ENCODE data around the gene CDC7. TPM values are rescaled to one million over a fixed set of nuclear protein-coding genes. Genes with fewer than 3 reads are reported as not detected.
A peak's percentile ranks its signal among the peaks of the same experiment; 100 is the strongest.

Gene CDC7
- total RNA-seq, 1 donor from 2014 or later: 64.8 TPM

- Mint-ChIP-seq H3K27me3 (ENCODE audit: low read depth) (no peaks in the 10 kb centered on the region), H3K4me3 (no peak overlapping the region), H3K4me1 (peaks cover 20% of the 10 kb centered on the region), H3K27ac (ENCODE audit: unreplicated experiment) (no peak overlapping the region), H3K36me3 (ENCODE audit: low read depth) (peaks cover 4% of the 10 kb centered on the region), H3K9me3 (no peaks in the 10 kb centered on the region)
- no peak for DNase-seq (ENCODE audit: low read depth, low spot score)
- TF ChIP-seq, protein P1, sequence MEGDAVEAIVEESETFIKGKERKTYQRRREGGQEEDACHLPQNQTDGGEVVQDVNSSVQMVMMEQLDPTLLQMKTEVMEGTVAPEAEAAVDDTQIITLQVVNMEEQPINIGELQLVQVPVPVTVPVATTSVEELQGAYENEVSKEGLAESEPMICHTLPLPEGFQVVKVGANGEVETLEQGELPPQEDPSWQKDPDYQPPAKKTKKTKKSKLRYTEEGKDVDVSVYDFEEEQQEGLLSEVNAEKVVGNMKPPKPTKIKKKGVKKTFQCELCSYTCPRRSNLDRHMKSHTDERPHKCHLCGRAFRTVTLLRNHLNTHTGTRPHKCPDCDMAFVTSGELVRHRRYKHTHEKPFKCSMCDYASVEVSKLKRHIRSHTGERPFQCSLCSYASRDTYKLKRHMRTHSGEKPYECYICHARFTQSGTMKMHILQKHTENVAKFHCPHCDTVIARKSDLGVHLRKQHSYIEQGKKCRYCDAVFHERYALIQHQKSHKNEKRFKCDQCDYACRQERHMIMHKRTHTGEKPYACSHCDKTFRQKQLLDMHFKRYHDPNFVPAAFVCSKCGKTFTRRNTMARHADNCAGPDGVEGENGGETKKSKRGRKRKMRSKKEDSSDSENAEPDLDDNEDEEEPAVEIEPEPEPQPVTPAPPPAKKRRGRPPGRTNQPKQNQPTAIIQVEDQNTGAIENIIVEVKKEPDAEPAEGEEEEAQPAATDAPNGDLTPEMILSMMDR (conservative IDR thresholded peaks at IDR 0.05): no peak
These were observed 1.3 kb upstream of the CDC7 start for GRCh38 chr1:91499346-91499745.

GRCh38 chr1:91499904-91500755, 521 bp upstream of the CDC7 start:
- H3K4me1 Mint-ChIP-seq: peaks cover 28% of the 10 kb centered on the region
- TF ChIP-seq, protein P1 (conservative IDR thresholded peaks at IDR 0.05): no peak
- H3K9me3 Mint-ChIP-seq: no peaks in the 10 kb centered on the region
- H3K4me3 Mint-ChIP-seq: no peak overlapping the region
- H3K27me3 Mint-ChIP-seq (ENCODE audit: low read depth): no peaks in the 10 kb centered on the region
- peaks cover 4% of the 10 kb centered on the region for H3K36me3 Mint-ChIP-seq (ENCODE audit: low read depth)
- no peak overlapping the region for H3K27ac Mint-ChIP-seq (ENCODE audit: unreplicated experiment)
- no peak for DNase-seq (ENCODE audit: low read depth, low spot score)

DNA sequence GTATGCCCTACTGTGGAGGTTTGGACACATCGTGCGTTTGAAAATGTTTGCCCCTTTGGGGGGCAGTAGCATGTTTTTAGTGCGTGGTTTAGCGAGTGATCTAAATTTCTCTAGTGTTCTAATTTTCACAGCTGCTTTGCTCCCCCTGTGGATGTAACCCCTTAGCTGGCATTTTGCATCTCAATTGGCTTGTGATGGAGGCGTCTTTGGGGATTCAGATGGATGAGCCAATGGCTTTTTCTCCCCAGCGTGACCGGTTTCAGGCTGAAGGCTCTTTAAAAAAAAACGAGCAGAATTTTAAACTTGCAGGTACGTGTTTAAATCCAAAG, 836 bp downstream of the CDC7 start:
- Mint-ChIP-seq H3K4me3 (no peak overlapping the region), H3K36me3 (ENCODE audit: low read depth) (peaks cover 4% of the 10 kb centered on the region), H3K4me1 (peaks cover 41% of the 10 kb centered on the region), H3K27ac (ENCODE audit: unreplicated experiment) (no peak overlapping the region), H3K9me3 (no peaks in the 10 kb centered on the region), H3K27me3 (ENCODE audit: low read depth) (no peaks in the 10 kb centered on the region)
- no peak for DNase-seq (ENCODE audit: low read depth, low spot score)
- TF ChIP-seq, protein P1 (conservative IDR thresholded peaks at IDR 0.05): peak; percentile 3

DNA sequence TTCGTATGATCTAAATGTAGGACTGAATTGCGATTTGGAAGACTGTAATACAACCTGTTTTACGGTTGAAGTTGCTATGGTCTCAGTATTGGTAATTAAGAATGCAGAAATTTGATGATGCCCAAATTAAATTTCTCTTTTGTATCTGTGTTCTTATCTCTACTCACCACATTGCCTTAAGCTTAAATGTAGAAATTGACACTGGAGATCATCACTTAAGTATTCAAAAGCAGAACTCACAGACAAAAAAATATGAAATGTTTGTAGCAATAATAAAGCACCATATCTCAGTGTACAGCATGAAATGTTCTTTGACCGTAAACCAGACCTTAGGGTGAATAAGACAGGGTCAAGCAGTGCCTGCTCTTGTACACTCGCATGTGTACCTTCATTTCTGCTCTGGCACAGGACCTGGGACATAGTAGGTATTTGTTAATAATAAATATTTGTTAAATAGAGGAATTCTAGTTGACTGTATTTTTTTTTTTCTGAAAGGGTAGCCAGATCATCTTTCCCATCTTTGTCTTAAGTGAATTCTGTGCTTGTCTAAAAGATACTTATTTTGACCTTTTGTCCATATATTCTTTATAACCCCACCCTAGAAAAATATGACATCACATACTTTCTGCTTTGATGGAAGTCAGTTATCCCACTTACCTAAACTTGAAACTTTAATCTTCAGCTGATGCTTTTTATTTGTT, 1.5 kb downstream of the CDC7 start:
- Mint-ChIP-seq H3K27ac (ENCODE audit: unreplicated experiment) (no peak overlapping the region), H3K27me3 (ENCODE audit: low read depth) (no peaks in the 10 kb centered on the region), H3K4me1 (peaks cover 41% of the 10 kb centered on the region)

DNA sequence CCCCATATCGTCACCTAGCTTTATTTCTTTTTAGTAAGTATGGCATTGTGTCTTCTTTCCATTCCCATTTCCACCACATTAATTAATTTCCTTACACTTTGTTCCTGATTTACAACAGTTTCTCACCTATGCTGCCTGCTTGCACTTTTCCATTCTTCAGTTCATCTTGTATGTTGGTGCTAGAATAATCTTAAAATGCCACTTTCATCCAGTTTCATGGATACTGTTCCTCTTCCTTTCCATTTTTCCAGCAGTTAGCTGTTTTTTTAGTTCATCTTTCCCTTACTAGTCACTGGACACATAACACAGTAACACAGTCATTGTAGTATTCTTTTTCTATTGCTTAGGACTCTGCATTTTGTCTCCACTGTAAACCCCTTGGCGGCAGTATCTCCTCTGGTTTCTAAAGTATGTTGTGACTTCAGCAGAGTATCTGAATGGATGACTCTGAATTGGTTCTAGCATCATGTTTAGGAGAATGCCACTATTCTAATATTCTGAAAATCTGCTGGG, 2.1 kb downstream of the CDC7 start:
- Mint-ChIP-seq H3K36me3 (ENCODE audit: low read depth) (peaks cover 4% of the 10 kb centered on the region), H3K27me3 (ENCODE audit: low read depth) (no peaks in the 10 kb centered on the region), H3K4me1 (peaks cover 41% of the 10 kb centered on the region), H3K27ac (ENCODE audit: unreplicated experiment) (peak overlapping the region; percentile 0), H3K4me3 (no peak overlapping the region), H3K9me3 (no peaks in the 10 kb centered on the region)
- TF ChIP-seq, protein P1 (conservative IDR thresholded peaks at IDR 0.05): peak; percentile 16
- no peak for DNase-seq (ENCODE audit: low read depth, low spot score)

More for the DNA sequence above, 1.5 kb downstream of the CDC7 start:
- DNase-seq (ENCODE audit: low read depth, low spot score): no peak
- H3K4me3 Mint-ChIP-seq: no peak overlapping the region
- H3K36me3 Mint-ChIP-seq (ENCODE audit: low read depth): peaks cover 4% of the 10 kb centered on the region
- TF ChIP-seq, protein P1 (conservative IDR thresholded peaks at IDR 0.05): no peak
- no peaks in the 10 kb centered on the region for H3K9me3 Mint-ChIP-seq
